Endodermal cell (in vitro differentiated cells): ENCODE measurements around the gene GNB1. TPM values are rescaled to one million over a fixed set of nuclear protein-coding genes. Genes with fewer than 3 reads are reported as not detected.

ENCODE experiments used
- DNase-seq: peaks from one replicate; pipeline ENCODE4 v3.0.0-alpha.2; 2017
- H3K27ac ChIP-seq: 2 replicates; pipeline ENCODE4 v1.5.1; 2013; ENCODE audit warnings: mild to moderate bottlenecking, low read depth, low read length, moderate library complexity
- H3K27me3 ChIP-seq: 2 replicates; pipeline ENCODE4 v1.6.1; 2013; ENCODE audit warnings: mild to moderate bottlenecking, low read length, moderate library complexity; ENCODE audit not compliant: insufficient read depth, control insufficient read depth, poor library complexity, severe bottlenecking
- H3K36me3 ChIP-seq: 2 replicates; pipeline ENCODE4 v1.7.0; 2013; ENCODE audit warnings: mild to moderate bottlenecking, low read length, moderate library complexity; ENCODE audit not compliant: control insufficient read depth, insufficient read depth
- H3K4me1 ChIP-seq: one replicate; pipeline ENCODE4 v1.7.0; 2013; ENCODE audit warnings: low read length; ENCODE audit not compliant: control insufficient read depth, insufficient read depth
- H3K4me3 ChIP-seq: 2 replicates; pipeline ENCODE4 v1.5.1; 2013; ENCODE audit warnings: mild to moderate bottlenecking, low read length, moderate library complexity
- H3K9ac ChIP-seq: 2 replicates; pipeline ENCODE4 v1.6.1; 2013; ENCODE audit warnings: mild to moderate bottlenecking, low read length, moderate library complexity; ENCODE audit not compliant: poor library complexity, severe bottlenecking; ENCODE audit errors: extremely low read depth
- H3K9me3 ChIP-seq: 2 replicates; pipeline ENCODE4 v1.6.1; 2013; ENCODE audit warnings: mild to moderate bottlenecking, low read length, moderate library complexity; ENCODE audit not compliant: control insufficient read depth
- H3K27ac Mint-ChIP-seq: 2 replicates; pipeline ENCODE4 v1.8.0; 2020; ENCODE audit warnings: mixed read lengths
- H3K27me3 Mint-ChIP-seq: 2 replicates; pipeline ENCODE4 v1.8.0; 2021; ENCODE audit warnings: mild to moderate bottlenecking, mixed read lengths; ENCODE audit not compliant: insufficient read depth
- H3K36me3 Mint-ChIP-seq: 2 replicates; pipeline ENCODE4 v1.8.0; 2020; ENCODE audit warnings: low read depth, mixed read lengths
- H3K4me1 Mint-ChIP-seq: 2 replicates; pipeline ENCODE4 v1.8.0; 2020; ENCODE audit warnings: mixed read lengths
- H3K4me3 Mint-ChIP-seq: 2 replicates; pipeline ENCODE4 v1.8.0; 2020; ENCODE audit warnings: mild to moderate bottlenecking, moderate library complexity, mixed read lengths
- H3K9me3 Mint-ChIP-seq: 2 replicates; pipeline ENCODE4 v1.8.0; 2020; ENCODE audit warnings: mild to moderate bottlenecking, mixed read lengths
- WGBS, 2 experiments: methylation state at CpG; one replicate each; pipeline versions ENCODE4 v1.1.5 to v1.1.7; 2013; ENCODE audit warnings: missing lambda C conversion rate in 2 of 2, mixed read lengths in 1 of 2; ENCODE audit not compliant: insufficient coverage in 1 of 2, insufficient read length in 1 of 2; 5-methylcytosine and 5-hydroxymethylcytosine counted together
- long read RNA-seq, 4 experiments: library from polyadenylated mRNA in 2 of 4; library from RNA in 1 of 4; library from capped mRNA in 1 of 4; stranded (forward) in 3 of 4; unstranded in 1 of 4; transcript quantifications; one replicate each; pipeline ENCODE4 v2.0.0, GENCODE V29; 2020 to 2021; ENCODE audit warnings: inconsistent platforms in 1 of 4
- polyA plus RNA-seq, 2 experiments: library from polyadenylated mRNA; stranded (reverse); fragments of 50-300 nt; gene quantifications; one replicate each; pipeline ENCODE4 v1.2.3, GENCODE V29; 2013
- total RNA-seq, 2 donors: library from RNA; stranded (reverse); fragmentation: NEBNext Ultra II Directional in 1 of 2; extraction: Animal tissue kit (Norgen Biotek cat#: 25700) in 1 of 2; gene quantifications; 2 replicates in 1 of 2; 3 replicates in 1 of 2; pipeline ENCODE4 v1.2.1, GENCODE V29; 2021
- TF ChIP-seq, protein P1 (sequence below): fragments of 200-600 bp; sonication (generic); conservative IDR thresholded peaks from 2 replicates; pipeline ENCODE4 v1.5.0; 2021; ENCODE audit warnings: antibody characterized with exemption, mild to moderate bottlenecking

The GNB1 gene
- 100 to 1,000 TPM; 369 to 371 TPM for total RNA-seq
- polyA plus RNA-seq (2013, experiment 1 of 2), result 346 TPM
- polyA plus RNA-seq (2013, experiment 2 of 2), result 334 TPM
- long read RNA-seq, experiment 1, transcript GNB1-209 (11 exons, 3,145 nt), result minor isoform, 6 of 142 reads
- long read RNA-seq, experiment 1, transcript GNB1-201 (12 exons, 3,132 nt), result major isoform, 51 of 142 reads
- long read RNA-seq, experiment 1, partial matches to known transcripts, result 23 of 142 reads
- long read RNA-seq, experiment 1, other reads (novel, unspliced or antisense), result 62 of 142 reads
- long read RNA-seq, experiment 2, transcript GNB1-201 (12 exons, 3,132 nt), result major isoform, 691 of 1,013 reads
- long read RNA-seq, experiment 2, transcript GNB1-209 (11 exons, 3,145 nt), result minor isoform, 149 of 1,013 reads
- long read RNA-seq, experiment 2, partial matches to known transcripts, result 60 of 1,013 reads
- long read RNA-seq, experiment 2, other reads (novel, unspliced or antisense), result 113 of 1,013 reads
- long read RNA-seq, experiment 3, transcript GNB1-209 (11 exons, 3,145 nt), result minor isoform, 7 of 128 reads
- long read RNA-seq, experiment 3, transcript GNB1-201 (12 exons, 3,132 nt), result major isoform, 51 of 128 reads
- long read RNA-seq, experiment 3, partial matches to known transcripts, result 38 of 128 reads
- long read RNA-seq, experiment 3, other reads (novel, unspliced or antisense), result 32 of 128 reads
- long read RNA-seq, experiment 4, partial matches to known transcripts, result 11 of 25 reads
- long read RNA-seq, experiment 4, other reads (novel, unspliced or antisense), result 11 of 25 reads

DNA sequence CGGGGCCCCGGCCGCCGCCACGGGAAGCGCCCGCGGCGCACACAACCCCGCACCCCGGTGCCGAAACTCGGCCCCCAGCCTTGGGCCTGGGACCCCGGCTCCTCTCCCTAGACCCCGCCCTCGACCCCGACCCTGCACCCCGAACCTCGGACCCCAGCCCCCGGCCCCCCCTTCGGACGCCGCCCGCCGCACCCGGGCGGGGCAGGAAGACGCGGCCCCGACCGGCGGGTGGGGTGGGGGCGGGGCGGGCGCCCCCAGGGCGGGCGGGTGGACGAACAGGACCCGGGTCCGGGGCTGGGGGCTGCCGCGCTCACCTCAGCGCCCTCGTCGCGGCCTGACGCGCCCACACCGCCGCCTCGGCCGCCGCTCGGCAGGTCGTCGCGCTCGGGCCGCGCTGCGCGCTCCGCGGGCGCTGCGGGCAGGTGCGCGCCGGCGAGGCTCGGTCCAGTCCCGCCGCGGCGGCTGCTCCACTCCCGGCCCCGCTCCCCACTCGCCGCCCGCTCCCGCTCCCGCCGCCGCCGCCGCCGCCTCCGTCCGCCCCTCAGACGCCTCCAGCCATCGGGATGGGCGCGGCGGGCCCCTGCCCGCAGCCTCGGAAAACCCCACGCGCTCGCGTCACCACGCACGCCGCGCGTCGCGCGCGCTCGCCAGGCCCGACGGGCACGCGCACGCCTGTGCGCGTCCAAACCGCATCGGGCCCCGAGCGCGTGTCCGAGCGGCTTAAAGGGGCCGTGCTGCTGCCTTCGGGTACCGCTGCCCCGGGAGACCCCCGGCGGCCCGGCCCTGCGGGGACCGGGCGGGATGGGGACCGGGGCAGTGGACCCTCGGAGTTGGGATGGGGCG, at the start of gene GNB1:
GNB1 (minus strand) TSS at position 582 of the 843 bp plus-strand sequence. CDS start 65,634 bp downstream, outside the sequence.
- Mint-ChIP-seq H3K4me1 (peaks cover 31% of the 10 kb centered on the region), H3K4me3 (peak within 1 kb of the TSS; percentile 79), H3K9me3 (no peaks in the 10 kb centered on the region), H3K27me3 (peaks cover 2% of the 10 kb centered on the region), H3K27ac (peak within 1 kb of the TSS; percentile 72), H3K36me3 (peaks cover 15% of the 10 kb centered on the region)
- TF ChIP-seq, protein P1, sequence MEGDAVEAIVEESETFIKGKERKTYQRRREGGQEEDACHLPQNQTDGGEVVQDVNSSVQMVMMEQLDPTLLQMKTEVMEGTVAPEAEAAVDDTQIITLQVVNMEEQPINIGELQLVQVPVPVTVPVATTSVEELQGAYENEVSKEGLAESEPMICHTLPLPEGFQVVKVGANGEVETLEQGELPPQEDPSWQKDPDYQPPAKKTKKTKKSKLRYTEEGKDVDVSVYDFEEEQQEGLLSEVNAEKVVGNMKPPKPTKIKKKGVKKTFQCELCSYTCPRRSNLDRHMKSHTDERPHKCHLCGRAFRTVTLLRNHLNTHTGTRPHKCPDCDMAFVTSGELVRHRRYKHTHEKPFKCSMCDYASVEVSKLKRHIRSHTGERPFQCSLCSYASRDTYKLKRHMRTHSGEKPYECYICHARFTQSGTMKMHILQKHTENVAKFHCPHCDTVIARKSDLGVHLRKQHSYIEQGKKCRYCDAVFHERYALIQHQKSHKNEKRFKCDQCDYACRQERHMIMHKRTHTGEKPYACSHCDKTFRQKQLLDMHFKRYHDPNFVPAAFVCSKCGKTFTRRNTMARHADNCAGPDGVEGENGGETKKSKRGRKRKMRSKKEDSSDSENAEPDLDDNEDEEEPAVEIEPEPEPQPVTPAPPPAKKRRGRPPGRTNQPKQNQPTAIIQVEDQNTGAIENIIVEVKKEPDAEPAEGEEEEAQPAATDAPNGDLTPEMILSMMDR, result no peak
- H3K36me3 ChIP-seq, result peaks cover 10% of the 10 kb centered on the region
- no peaks in the 10 kb centered on the region for H3K27me3 ChIP-seq
- H3K9me3 ChIP-seq, result no peaks in the 10 kb centered on the region
- WGBS, 2 experiments, result 0% methylated on average over 137 of the region's 137 CpGs; no CpG with 5 or more reads in 1 of the 2 experiments
- DNase-seq, result peak; percentile 92
- peak within 1 kb of the TSS; percentile 92 for H3K9ac ChIP-seq
- peak within 1 kb of the TSS; percentile 93 for H3K27ac ChIP-seq
- peaks cover 9% of the 10 kb centered on the region for H3K4me1 ChIP-seq
- H3K4me3 ChIP-seq, result peak within 1 kb of the TSS; percentile 98

DNA sequence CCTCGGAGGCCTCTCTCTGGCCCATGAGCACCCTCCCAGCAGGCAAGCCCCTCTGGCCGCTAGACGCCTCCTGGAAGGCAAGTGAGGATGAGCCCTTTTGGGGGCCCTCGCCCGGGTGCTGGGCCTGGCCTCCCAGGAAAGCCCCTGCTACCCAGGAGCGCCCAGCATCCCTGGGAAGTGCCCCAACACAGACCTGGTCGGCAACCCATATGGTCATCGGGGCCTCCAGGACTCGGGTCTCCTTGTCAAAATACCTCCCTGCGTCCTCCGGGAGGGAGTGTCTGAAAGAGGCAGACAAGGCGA, 49.2 kb upstream of the GNB1 start:
- no peaks in the 10 kb centered on the region for H3K27me3 ChIP-seq
- no peaks in the 10 kb centered on the region for H3K4me1 ChIP-seq
- Mint-ChIP-seq H3K9me3 (no peaks in the 10 kb centered on the region), H3K4me1 (peaks cover 2% of the 10 kb centered on the region), H3K4me3 (no peak overlapping the region), H3K27ac (no peak overlapping the region), H3K36me3 (no peaks in the 10 kb centered on the region), H3K27me3 (peaks cover 2% of the 10 kb centered on the region)
- no peak overlapping the region for H3K9ac ChIP-seq
- no peak overlapping the region for H3K27ac ChIP-seq
- no peak overlapping the region for H3K4me3 ChIP-seq
- TF ChIP-seq, protein P1, result no peak
- H3K9me3 ChIP-seq, result no peaks in the 10 kb centered on the region
- H3K36me3 ChIP-seq, result no peaks in the 10 kb centered on the region
- 89 to 93% methylated on average over 9 to 12 of the region's 12 CpGs for WGBS, 2 experiments
- no peak for DNase-seq
